H9 (cell line): ENCODE data around the gene TGFBR1. TPM values are rescaled to one million over a fixed set of nuclear protein-coding genes. Genes with fewer than 3 reads are reported as not detected.

Experiments
- DNase-seq: peaks from one replicate; pipeline ENCODE4 v3.0.0-alpha.2; 2017
- H2AFZ ChIP-seq: one replicate; pipeline ENCODE4 v1.6.1; 2013; ENCODE audit warnings: mild to moderate bottlenecking, low read length, control low read depth, moderate library complexity
- H2AK5ac ChIP-seq: 2 replicates; pipeline ENCODE4 v1.6.1; 2013; ENCODE audit warnings: low read length, control low read depth, mixed read lengths; ENCODE audit not compliant: insufficient read length
- H2BK120ac ChIP-seq: one replicate; pipeline ENCODE4 v1.6.1; 2013; ENCODE audit warnings: low read depth, mild to moderate bottlenecking, low read length, control low read depth, inconsistent platforms; ENCODE audit not compliant: poor library complexity, severe bottlenecking
- H2BK12ac ChIP-seq: 2 replicates; pipeline ENCODE4 v1.6.1; 2013; ENCODE audit warnings: low read length, control low read depth, mixed read lengths, low read depth; ENCODE audit not compliant: insufficient read length
- H2BK15ac ChIP-seq: 2 replicates; pipeline ENCODE4 v1.6.1; 2013; ENCODE audit warnings: low read depth, low read length, control low read depth
- H2BK20ac ChIP-seq: one replicate; pipeline ENCODE4 v1.6.1; 2013; ENCODE audit warnings: low read depth, mild to moderate bottlenecking, low read length, control low read depth, inconsistent platforms; ENCODE audit not compliant: poor library complexity, severe bottlenecking
- H2BK5ac ChIP-seq: 2 replicates; pipeline ENCODE4 v1.6.1; 2013; ENCODE audit warnings: low read length, control low read depth, mixed read lengths; ENCODE audit not compliant: insufficient read length
- H3K14ac ChIP-seq: 2 replicates; pipeline ENCODE4 v1.6.1; 2013; ENCODE audit warnings: low read length, control low read depth; ENCODE audit not compliant: insufficient read depth
- H3K18ac ChIP-seq: 2 replicates; pipeline ENCODE4 v1.6.1; 2013; ENCODE audit warnings: low read depth, mild to moderate bottlenecking, mixed read lengths, low read length, control low read depth; ENCODE audit not compliant: insufficient read length
- H3K23ac ChIP-seq: 2 replicates; pipeline ENCODE4 v1.6.1; 2013; ENCODE audit warnings: low read length, control low read depth, mixed read lengths, low read depth; ENCODE audit not compliant: insufficient read length
- H3K23me2 ChIP-seq: 2 replicates; pipeline ENCODE4 v1.6.1; 2013; ENCODE audit warnings: low read depth, mild to moderate bottlenecking, mixed read lengths, low read length, control low read depth; ENCODE audit not compliant: insufficient read length, poor library complexity, severe bottlenecking
- H3K27ac ChIP-seq: 2 replicates; pipeline ENCODE4 v1.5.1; 2013; ENCODE audit warnings: low read length, control low read depth, mixed read lengths, low read depth; ENCODE audit not compliant: insufficient read length
- H3K27me3 ChIP-seq: 2 replicates; pipeline ENCODE4 v1.6.1; 2013; ENCODE audit warnings: low read length, control low read depth, inconsistent platforms; ENCODE audit not compliant: insufficient read depth
- H3K4ac ChIP-seq: 2 replicates; pipeline ENCODE4 v1.6.1; 2013; ENCODE audit warnings: low read depth, mild to moderate bottlenecking, control low read depth, inconsistent platforms, low read length, moderate library complexity
- H3K4me1 ChIP-seq: 2 replicates; pipeline ENCODE4 v1.6.1; 2013; ENCODE audit warnings: low read length, control low read depth, inconsistent platforms; ENCODE audit not compliant: insufficient read depth
- H3K4me2 ChIP-seq: 2 replicates; pipeline ENCODE4 v1.6.1; 2013; ENCODE audit warnings: low read length, control low read depth, mixed read lengths; ENCODE audit not compliant: insufficient read length, insufficient read depth
- H3K56ac ChIP-seq: 2 replicates; pipeline ENCODE4 v1.6.1; 2013; ENCODE audit warnings: low read depth, mild to moderate bottlenecking, mixed read lengths, low read length, control low read depth; ENCODE audit not compliant: insufficient read length
- H3K79me1 ChIP-seq: 2 replicates; pipeline ENCODE4 v1.6.1; 2013; ENCODE audit warnings: low read depth, mild to moderate bottlenecking, moderate library complexity, low read length, control low read depth, inconsistent platforms; ENCODE audit not compliant: insufficient read depth, poor library complexity, severe bottlenecking
- H3K79me2 ChIP-seq: 2 replicates; pipeline ENCODE4 v1.6.1; 2013; ENCODE audit warnings: low read length, control low read depth, inconsistent platforms; ENCODE audit not compliant: insufficient read depth
- H3K9ac ChIP-seq: 2 replicates; pipeline ENCODE4 v1.6.1; 2013; ENCODE audit warnings: low read length, control low read depth, mixed read lengths; ENCODE audit not compliant: insufficient read length; ENCODE audit errors: extremely low read depth
- H3K9me3 ChIP-seq: one replicate; pipeline ENCODE4 v1.6.1; 2013; ENCODE audit warnings: low read depth, low read length, inconsistent platforms; ENCODE audit not compliant: control insufficient read depth
- H3T11ph ChIP-seq: one replicate; pipeline ENCODE4 v1.6.1; 2013; ENCODE audit warnings: mild to moderate bottlenecking, low read length, control low read depth, inconsistent platforms
- H4K20me1 ChIP-seq: one replicate; pipeline ENCODE4 v1.6.1; 2013; ENCODE audit not compliant: control insufficient read depth, insufficient read length, insufficient read depth
- H4K5ac ChIP-seq: 2 replicates; pipeline ENCODE4 v1.6.1; 2013; ENCODE audit warnings: low read depth, mild to moderate bottlenecking, mixed read lengths, low read length, control low read depth; ENCODE audit not compliant: insufficient read length
- H4K8ac ChIP-seq: replicated peaks from 2 replicates; pipeline ENCODE4 v1.6.1; 2013; ENCODE audit warnings: low read length, control low read depth, mixed read lengths, low read depth; ENCODE audit not compliant: insufficient read length
- H4K91ac ChIP-seq: 2 replicates; pipeline ENCODE4 v1.6.1; 2013; ENCODE audit warnings: low read depth, mild to moderate bottlenecking, moderate library complexity, mixed read lengths, low read length, control low read depth; ENCODE audit not compliant: insufficient read length
- H3K27ac Mint-ChIP-seq, 3 experiments: 2 replicates in 2 of 3; 3 replicates in 1 of 3; pipeline ENCODE4 v1.8.0; 2020 to 2021; ENCODE audit warnings: mixed read lengths in 3 of 3, mild to moderate bottlenecking in 1 of 3, moderate library complexity in 1 of 3
- H3K27me3 Mint-ChIP-seq: 2 replicates; pipeline ENCODE4 v1.8.0; 2021; ENCODE audit warnings: low read depth, mild to moderate bottlenecking, moderate library complexity, mixed read lengths
- H3K36me3 Mint-ChIP-seq, 3 experiments: 2 replicates in 2 of 3; 3 replicates in 1 of 3; pipeline ENCODE4 v1.8.0; 2020 to 2021; ENCODE audit warnings: low read depth in 3 of 3, mixed read lengths in 3 of 3; ENCODE audit not compliant: insufficient read depth in 1 of 3
- H3K4me1 Mint-ChIP-seq, 2 experiments: 2 replicates each; pipeline ENCODE4 v1.8.0; 2020; ENCODE audit warnings: mixed read lengths in 2 of 2
- H3K4me3 Mint-ChIP-seq, 2 experiments: 2 replicates in 1 of 2; 3 replicates in 1 of 2; pipeline ENCODE4 v1.8.0; 2020 to 2021; ENCODE audit warnings: mild to moderate bottlenecking in 2 of 2, mixed read lengths in 2 of 2, moderate library complexity in 1 of 2
- H3K9me3 Mint-ChIP-seq, 2 experiments: 2 replicates in 1 of 2; 3 replicates in 1 of 2; pipeline ENCODE4 v1.8.0; 2020; ENCODE audit warnings: mild to moderate bottlenecking in 2 of 2, mixed read lengths in 2 of 2, moderate library complexity in 1 of 2
- WGBS: extraction: QIAGEN DNeasy Blood & Tissue Kit; methylation state at CpG from one replicate; pipeline ENCODE4 v1.1.7; 2013; ENCODE audit warnings: missing lambda C conversion rate, low lambda C conversion rate, mixed read lengths; ENCODE audit not compliant: insufficient read length; ENCODE audit errors: extremely low coverage; 5-methylcytosine and 5-hydroxymethylcytosine counted together
- total RNA-seq: library from RNA; stranded (reverse); gene quantifications from 2 replicates; pipeline ENCODE4 v1.2.1, GENCODE V29; 2021
- TF ChIP-seq, protein P1 (sequence below): fragments of 200-600 bp; sonication (generic); conservative IDR thresholded peaks from 3 replicates; pipeline ENCODE4 v1.8.0; 2021; ENCODE audit warnings: antibody characterized with exemption, mild to moderate bottlenecking

Gene TGFBR1
- total RNA-seq, 1 experiment from 2014 or later: 59.3 TPM

DNA sequence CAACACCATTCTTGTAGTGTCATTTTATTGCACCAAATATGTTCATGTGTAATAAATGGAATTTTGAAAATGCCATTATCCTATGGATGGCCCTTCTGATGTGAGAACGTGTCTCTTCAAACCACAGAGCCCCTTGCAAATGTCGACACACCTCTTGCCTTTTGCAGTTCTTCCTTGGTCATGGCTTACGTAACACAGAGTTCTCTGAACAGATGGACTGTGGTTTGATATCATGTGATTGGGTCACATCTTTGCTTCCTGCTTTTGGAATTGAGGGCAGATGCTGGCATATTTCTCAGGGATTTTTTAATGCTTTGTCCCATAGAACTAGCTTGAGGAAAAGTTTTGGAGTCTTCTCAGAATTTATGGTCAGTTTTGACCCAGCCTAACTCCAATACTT is 4.6 kb downstream of the TGFBR1 start:
- Mint-ChIP-seq H3K4me3 (no peak overlapping the region), H3K36me3 (no peaks in the 10 kb centered on the region; a peak in 1 of 7 replicates), H3K4me1 (peaks cover 37 to 43% of the 10 kb centered on the region in 2 experiments), H3K9me3 (no peaks in the 10 kb centered on the region), H3K27ac (no peak overlapping the region), H3K27me3 (no peaks in the 10 kb centered on the region)
- H3K9ac ChIP-seq: no peak overlapping the region
- no peak overlapping the region for H3K23ac ChIP-seq
- no peak overlapping the region for H3K18ac ChIP-seq
- no peak overlapping the region for H3K4ac ChIP-seq
- no peak overlapping the region for H3K27ac ChIP-seq
- no peaks in the 10 kb centered on the region for H4K20me1 ChIP-seq
- H2BK12ac ChIP-seq: no peak overlapping the region
- H3T11ph ChIP-seq: no peak overlapping the region
- no peak overlapping the region for H2AFZ ChIP-seq
- H3K27me3 ChIP-seq: no peaks in the 10 kb centered on the region
- H3K14ac ChIP-seq: no peak overlapping the region
- H3K4me1 ChIP-seq: no peaks in the 10 kb centered on the region; the same call in 1 of the 2 replicates
- DNase-seq: no peak
- no peak overlapping the region for H3K4me2 ChIP-seq
- H2AK5ac ChIP-seq: no peak overlapping the region
- H2BK5ac ChIP-seq: no peak overlapping the region
- TF ChIP-seq, protein P1, sequence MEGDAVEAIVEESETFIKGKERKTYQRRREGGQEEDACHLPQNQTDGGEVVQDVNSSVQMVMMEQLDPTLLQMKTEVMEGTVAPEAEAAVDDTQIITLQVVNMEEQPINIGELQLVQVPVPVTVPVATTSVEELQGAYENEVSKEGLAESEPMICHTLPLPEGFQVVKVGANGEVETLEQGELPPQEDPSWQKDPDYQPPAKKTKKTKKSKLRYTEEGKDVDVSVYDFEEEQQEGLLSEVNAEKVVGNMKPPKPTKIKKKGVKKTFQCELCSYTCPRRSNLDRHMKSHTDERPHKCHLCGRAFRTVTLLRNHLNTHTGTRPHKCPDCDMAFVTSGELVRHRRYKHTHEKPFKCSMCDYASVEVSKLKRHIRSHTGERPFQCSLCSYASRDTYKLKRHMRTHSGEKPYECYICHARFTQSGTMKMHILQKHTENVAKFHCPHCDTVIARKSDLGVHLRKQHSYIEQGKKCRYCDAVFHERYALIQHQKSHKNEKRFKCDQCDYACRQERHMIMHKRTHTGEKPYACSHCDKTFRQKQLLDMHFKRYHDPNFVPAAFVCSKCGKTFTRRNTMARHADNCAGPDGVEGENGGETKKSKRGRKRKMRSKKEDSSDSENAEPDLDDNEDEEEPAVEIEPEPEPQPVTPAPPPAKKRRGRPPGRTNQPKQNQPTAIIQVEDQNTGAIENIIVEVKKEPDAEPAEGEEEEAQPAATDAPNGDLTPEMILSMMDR: no peak
- H3K9me3 ChIP-seq: no peaks in the 10 kb centered on the region
- H3K79me1 ChIP-seq: peaks cover 12% of the 10 kb centered on the region
- H2BK120ac ChIP-seq: no peak overlapping the region
- WGBS: no CpG with 5 or more reads among the region's 3 CpGs
- H2BK15ac ChIP-seq: no peak overlapping the region
- peaks cover 25% of the 10 kb centered on the region; the same call in 1 of the 2 replicates for H3K79me2 ChIP-seq
- no peak overlapping the region for H4K91ac ChIP-seq
- no peak overlapping the region for H4K5ac ChIP-seq
- H3K23me2 ChIP-seq: peaks cover 6% of the 10 kb centered on the region
- no peak overlapping the region for H4K8ac ChIP-seq
- no peak overlapping the region for H2BK20ac ChIP-seq
- no peak overlapping the region for H3K56ac ChIP-seq
